Loucy (cell line): Measurements from ENCODE around the gene COL20A1.

Experiments
- CTCF ChIP-seq: fragments of 200-600 bp; sonication (generic); conservative IDR thresholded peaks from 2 replicates; pipeline ENCODE4 v1.5.1; 2014; ENCODE audit warnings: mild to moderate bottlenecking, antibody characterized with exemption, low read length
- EZH2phosphoT487 ChIP-seq: fragments of 200-600 bp; IDR thresholded peaks from 2 replicates; pipeline ENCODE4 v1.6.1; 2018; ENCODE audit warnings: antibody characterized with exemption, mild to moderate bottlenecking, moderate library complexity, borderline replicate concordance

- TF ChIP-seq CTCF: no peak
- no peak for TF ChIP-seq EZH2phosphoT487
These were observed 77.7 kb downstream of the COL20A1 start for GRCh38 chr20:63370618-63371187.
